Neural progenitor cell (in vitro differentiated cells): Measurements from ENCODE around the gene SNX32.

Source experiments
- CTCF ChIP-seq: fragments of 200-600 bp; sonication (generic); IDR thresholded peaks from 2 replicates; pipeline ENCODE4 v1.5.1; 2017; ENCODE audit warnings: antibody characterized with exemption, mild to moderate bottlenecking
- EZH2 ChIP-seq: fragments of 200-600 bp; sonication (generic); IDR thresholded peaks from 2 replicates; pipeline ENCODE4 v1.6.1; 2017; ENCODE audit warnings: antibody characterized with exemption, mild to moderate bottlenecking, moderate library complexity

DNA sequence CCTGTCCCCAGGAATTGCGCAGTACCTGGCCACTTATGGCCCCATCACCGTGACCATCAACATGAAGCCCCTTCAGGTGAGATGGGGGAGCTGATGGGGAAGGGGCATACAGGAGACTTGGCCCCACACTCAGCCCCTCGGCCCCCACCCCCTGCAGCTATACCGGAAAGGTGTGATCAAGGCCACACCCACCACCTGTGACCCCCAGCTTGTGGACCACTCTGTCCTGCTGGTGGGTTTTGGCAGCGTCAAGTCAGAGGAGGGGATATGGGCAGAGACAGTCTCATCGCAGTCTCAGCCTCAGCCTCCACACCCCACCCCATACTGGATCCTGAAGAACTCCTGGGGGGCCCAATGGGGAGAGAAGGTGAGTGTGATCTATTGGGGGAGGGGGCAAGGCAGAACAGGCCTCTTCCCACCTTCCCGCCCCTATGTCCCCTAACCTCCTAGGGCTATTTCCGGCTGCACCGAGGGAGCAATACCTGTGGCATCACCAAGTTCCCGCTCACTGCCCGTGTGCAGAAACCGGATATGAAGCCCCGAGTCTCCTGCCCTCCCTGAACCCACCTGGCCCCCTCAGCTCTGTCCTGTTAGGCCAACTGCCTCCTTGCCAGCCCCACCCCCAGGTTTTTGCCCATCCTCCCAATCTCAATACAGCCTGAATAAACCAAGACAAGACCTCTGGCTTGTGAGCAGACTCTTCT is 49.4 kb downstream of the SNX32 start:
- TF ChIP-seq CTCF: no peak
- no peak for TF ChIP-seq EZH2
